ENCODE results near the gene MTURN. TPM values are rescaled to one million over a fixed set of nuclear protein-coding genes. Genes with fewer than 3 reads are reported as not detected.

Gene MTURN
- total and polyA plus RNA-seq, 10 of the 15 experiments (the other 5 are each of a cell fraction or from before 2014, with no cell fraction given) = 0.52 to 5.0 (median 3.3) TPM

DNA sequence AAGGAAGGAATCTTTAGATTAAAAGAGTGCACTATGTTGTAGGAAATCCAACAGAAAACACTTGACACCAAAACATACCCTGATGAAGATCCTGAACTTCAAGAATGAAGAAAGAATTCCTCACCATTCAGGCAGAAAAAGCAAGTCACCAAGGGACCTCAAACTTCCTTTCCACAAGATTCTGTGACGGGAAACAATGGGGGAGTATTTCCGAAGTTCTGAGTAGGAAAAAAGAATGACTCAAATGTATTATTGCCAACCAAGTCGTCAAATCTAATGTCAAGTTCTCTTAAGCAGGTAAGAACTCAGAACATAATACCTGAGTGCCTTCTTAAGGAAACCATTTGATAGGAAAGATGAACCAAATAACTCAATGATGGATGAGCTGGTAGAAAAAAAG lies 44.7 kb upstream of the MTURN start:
- TF ChIP-seq KLF5 (IDR thresholded peaks at IDR 0.05; ENCODE audit: partially characterized antibody) (no peak), FOXK2 (IDR thresholded peaks at IDR 0.05) (no peak), FOXM1 (IDR thresholded peaks at IDR 0.05; ENCODE audit: low read depth, low read length) (no peak), EED (IDR thresholded peaks at IDR 0.05; ENCODE audit: low read depth) (no peak), YY1 (IDR thresholded peaks at IDR 0.05; ENCODE audit: low read depth, low read length) (no peak), SPI1 (IDR thresholded peaks at IDR 0.05; ENCODE audit: borderline replicate concordance, insufficient read depth, low read depth, low read length) (no peak), NRF1 (conservative IDR thresholded peaks at IDR 0.05; ENCODE audit: low read depth, low read length) (no peak), SMAD1 (IDR thresholded peaks at IDR 0.05; ENCODE audit: low read depth, partially characterized antibody) (no peak), NFIC (IDR thresholded peaks at IDR 0.05; ENCODE audit: low read depth, low read length) (no peak), NFYA (IDR thresholded peaks at IDR 0.05; ENCODE audit: borderline replicate concordance, low read depth, low read length) (no peak)
- TF ChIP-seq, protein P1, sequence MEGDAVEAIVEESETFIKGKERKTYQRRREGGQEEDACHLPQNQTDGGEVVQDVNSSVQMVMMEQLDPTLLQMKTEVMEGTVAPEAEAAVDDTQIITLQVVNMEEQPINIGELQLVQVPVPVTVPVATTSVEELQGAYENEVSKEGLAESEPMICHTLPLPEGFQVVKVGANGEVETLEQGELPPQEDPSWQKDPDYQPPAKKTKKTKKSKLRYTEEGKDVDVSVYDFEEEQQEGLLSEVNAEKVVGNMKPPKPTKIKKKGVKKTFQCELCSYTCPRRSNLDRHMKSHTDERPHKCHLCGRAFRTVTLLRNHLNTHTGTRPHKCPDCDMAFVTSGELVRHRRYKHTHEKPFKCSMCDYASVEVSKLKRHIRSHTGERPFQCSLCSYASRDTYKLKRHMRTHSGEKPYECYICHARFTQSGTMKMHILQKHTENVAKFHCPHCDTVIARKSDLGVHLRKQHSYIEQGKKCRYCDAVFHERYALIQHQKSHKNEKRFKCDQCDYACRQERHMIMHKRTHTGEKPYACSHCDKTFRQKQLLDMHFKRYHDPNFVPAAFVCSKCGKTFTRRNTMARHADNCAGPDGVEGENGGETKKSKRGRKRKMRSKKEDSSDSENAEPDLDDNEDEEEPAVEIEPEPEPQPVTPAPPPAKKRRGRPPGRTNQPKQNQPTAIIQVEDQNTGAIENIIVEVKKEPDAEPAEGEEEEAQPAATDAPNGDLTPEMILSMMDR (IDR thresholded peaks at IDR 0.05 in 2 of 3, conservative IDR thresholded peaks at IDR 0.05 in 1 of 3; ENCODE audit: control insufficient read depth in 2 of 3, extremely low read depth in 1 of 3, insufficient read depth in 1 of 3, low read depth in 3 of 3, low read length in 3 of 3) = no peak
- no peaks in the 10 kb centered on the region; a peak in 1 of 4 replicates for H3K36me3 ChIP-seq (ENCODE audit: control insufficient read depth in 2 of 2, insufficient read depth in 2 of 2, low read length in 1 of 2)
- CTCF ChIA-PET = interaction anchor here (1.1 to 1.2 kb wide), 2 partner anchors 9 to 14 kb away, joined by 3 to 6 read pairs; no protein-coding TSS in a partner anchor
- FAIRE-seq = no peak
- H3K27me3 ChIP-seq (replicated peaks in 1 of 2; ENCODE audit: control insufficient read depth in 2 of 2, insufficient read depth in 2 of 2, low read length in 1 of 2) = no peaks in the 10 kb centered on the region
- BruUV-seq (replicated peaks) = no TSS peak
- RAD21 ChIA-PET (ENCODE audit: unreplicated experiment) = no interaction called here
- H3K9me3 ChIP-seq (replicated peaks; ENCODE audit: control insufficient read depth, insufficient read depth, low read length) = no peaks in the 10 kb centered on the region
- H2AFZ ChIP-seq (ENCODE audit: control insufficient read depth, low read depth, low read length) = no peak overlapping the region
- intact Hi-C loops (cut with micrococcal nuclease; ENCODE audit: unreplicated experiment) (no loop called here), in situ Hi-C loops (cut with MboI) (no loop called here)
- ATAC-seq = no peak
- no peak for DNase-seq (ENCODE audit: low read depth, low spot score)
- no peak overlapping the region for H3K4me3 ChIP-seq
- H3K4me1 ChIP-seq (ENCODE audit: control insufficient read depth, insufficient read depth, low read length) = peaks cover 6% of the 10 kb centered on the region
- POLR2A ChIA-PET = no interaction called here
- no peak overlapping the region for H3K9ac ChIP-seq (ENCODE audit: control insufficient read depth, insufficient read depth, low read length)
- SMC1A ChIA-PET (ENCODE audit: uncharacterized antibody, unreplicated experiment) = interaction anchor here (1.8 kb wide), 1 partner anchor 168 kb away, joined by 5 read pairs; no protein-coding TSS in a partner anchor
- no peaks in the 10 kb centered on the region for H4K20me1 ChIP-seq (ENCODE audit: control insufficient read depth, insufficient read depth)
- H3K4me2 ChIP-seq (ENCODE audit: control insufficient read depth, insufficient read depth) = no peak overlapping the region
- no peaks in the 10 kb centered on the region for H3K79me2 ChIP-seq (ENCODE audit: control insufficient read depth, insufficient read depth, low read length)
- H3K27ac ChIP-seq (ENCODE audit: control insufficient read depth, insufficient read depth) = no peak overlapping the region
- 48% methylated on average over 3 of the region's 3 CpGs for WGBS (ENCODE audit: insufficient coverage, insufficient replicate concordance, low lambda C conversion rate, missing lambda C conversion rate)

All from GM12878 (cell line).